SK-N-SH (cell line): Measurements from ENCODE around the gene USP32. TPM values are rescaled to one million over a fixed set of nuclear protein-coding genes. Genes with fewer than 3 reads are reported as not detected.

Experiments used
- CTCF ChIA-PET: fragments of 300-600, 350-600 bp; formaldehyde crosslinking; extraction: SDS; loops from one replicate; lab custom pipeline; 2021; lab: Yijun Ruan, JAX
- POLR2A ChIA-PET: fragments of 350-600 bp; sonication (Branson Sonifier 250); formaldehyde crosslinking; extraction: SDS; loops from one replicate; lab custom pipeline; 2020; ENCODE audit warnings: antibody characterized with exemption, inconsistent platforms; lab: Yijun Ruan, JAX
- DNase-seq: peaks from one replicate; pipeline ENCODE4 v3.0.0; 2012
- H2AFZ ChIP-seq: fragments of 200-600 bp; sonication (generic); 2 replicates; pipeline ENCODE4 v1.8.1; 2016; ENCODE audit warnings: antibody characterized with exemption, mild to moderate bottlenecking, low read depth
- H3F3A ChIP-seq: fragments of 200-600 bp; sonication (generic); replicated peaks from 2 replicates; pipeline ENCODE3; 2016; ENCODE audit warnings: antibody characterized with exemption, mild to moderate bottlenecking; ENCODE audit not compliant: insufficient read depth
- H3K27ac ChIP-seq, 2 experiments: fragments of 200-500 bp in 1 of 2; fragments of 200-600 bp in 1 of 2; sonication (Bioruptor generic) in 1 of 2; sonication (generic), shearing (Covaris generic) in 1 of 2; 2 replicates each; pipeline versions ENCODE4 v1.5.1 to v1.6.1; 2014 to 2016; ENCODE audit warnings: low read depth in 2 of 2, inconsistent platforms in 1 of 2, low read length in 1 of 2, mild to moderate bottlenecking in 1 of 2, mixed read lengths in 1 of 2
- H3K27me3 ChIP-seq: fragments of 200-600 bp; sonication (generic), shearing (Covaris generic); 2 replicates; pipeline ENCODE4 v1.6.1; 2016; ENCODE audit warnings: mixed run types; ENCODE audit not compliant: insufficient read depth
- H3K36me3 ChIP-seq, 2 experiments: fragments of 200-500 bp in 1 of 2; fragments of 200-600 bp in 1 of 2; sonication (Bioruptor generic) in 1 of 2; sonication (generic) in 1 of 2; replicated peaks in 1 of 2; 2 replicates each; pipeline versions ENCODE3 to v1.5.1; 2014 to 2016; ENCODE audit warnings: low read length in 1 of 2, mild to moderate bottlenecking in 1 of 2; ENCODE audit not compliant: insufficient read depth in 2 of 2, control insufficient read depth in 1 of 2
- H3K4me1 ChIP-seq, 2 experiments: fragments of 200-500 bp in 1 of 2; fragments of 200-600 bp in 1 of 2; sonication (Bioruptor generic) in 1 of 2; sonication (generic), shearing (Covaris generic) in 1 of 2; 2 replicates each; pipeline versions ENCODE4 v1.5.1 to v1.6.1; 2014 to 2016; ENCODE audit warnings: low read depth in 1 of 2, low read length in 1 of 2, mixed run types in 1 of 2; ENCODE audit not compliant: insufficient read depth in 2 of 2, control insufficient read depth in 1 of 2
- H3K4me2 ChIP-seq: fragments of 200-600 bp; sonication (generic), shearing (Covaris generic); 2 replicates; pipeline ENCODE4 v1.6.1; 2017; ENCODE audit warnings: mixed run types
- H3K4me3 ChIP-seq, 2 experiments: fragments of 200-500 bp in 1 of 2; fragments of 200-600 bp in 1 of 2; sonication (Bioruptor generic) in 1 of 2; sonication (generic), shearing (Covaris generic) in 1 of 2; 2 replicates each; pipeline versions ENCODE4 v1.5.1 to v1.8.1; 2014 to 2016; ENCODE audit warnings: low read depth in 2 of 2, inconsistent platforms in 1 of 2, low read length in 1 of 2, mild to moderate bottlenecking in 1 of 2, mixed read lengths in 1 of 2, moderate library complexity in 1 of 2
- H3K79me2 ChIP-seq: fragments of 200-600 bp; sonication (generic); 2 replicates; pipeline ENCODE4 v1.8.1; 2017; ENCODE audit warnings: mild to moderate bottlenecking; ENCODE audit not compliant: insufficient read depth
- H3K9ac ChIP-seq: fragments of 200-600 bp; sonication (generic); 2 replicates; pipeline ENCODE4 v1.6.1; 2017; ENCODE audit warnings: mixed run types
- H3K9me2 ChIP-seq: fragments of 200-600 bp; sonication (generic); 2 replicates; pipeline ENCODE4 v1.6.1; 2017; ENCODE audit warnings: mixed run types
- H3K9me3 ChIP-seq: fragments of 200-600 bp; sonication (generic); 2 replicates; pipeline ENCODE4 v1.6.1; 2017; ENCODE audit warnings: mixed run types, mild to moderate bottlenecking, moderate library complexity
- H4K20me1 ChIP-seq: fragments of 200-600 bp; sonication (generic); 2 replicates; pipeline ENCODE4 v1.6.1; 2017; ENCODE audit warnings: mild to moderate bottlenecking, mixed run types; ENCODE audit not compliant: insufficient read depth
- CHD2 ChIP-seq: fragments of 150-350 bp; IDR thresholded peaks from 2 replicates; pipeline ENCODE4 v1.6.1; 2018; ENCODE audit warnings: low read length; ENCODE audit not compliant: partially characterized antibody
- EZH2phosphoT487 ChIP-seq: fragments of 200-600 bp; sonication (generic); IDR thresholded peaks from 2 replicates; pipeline ENCODE4 v1.6.1; 2017; ENCODE audit warnings: low read depth, mixed run types, mild to moderate bottlenecking, antibody characterized with exemption, moderate library complexity, borderline replicate concordance
- FOSL2 ChIP-seq: IDR thresholded peaks from 2 replicates; pipeline ENCODE4 v1.4.0; 2012; ENCODE audit warnings: low read depth, mild to moderate bottlenecking, moderate library complexity, borderline replicate concordance
- FOXJ3 ChIP-seq: sonication (generic); formaldehyde crosslinking; IDR thresholded peaks from 2 replicates; pipeline ENCODE4 v1.5.1; 2020; ENCODE audit warnings: mild to moderate bottlenecking, missing genetic modification reagents
- FOXM1 ChIP-seq: IDR thresholded peaks from 2 replicates; pipeline ENCODE4 v1.4.0; 2012; ENCODE audit warnings: low read depth, mild to moderate bottlenecking
- GABPA ChIP-seq: IDR thresholded peaks from 2 replicates; pipeline ENCODE4 v1.4.0; 2012; ENCODE audit warnings: low read depth, mild to moderate bottlenecking
- MEF2A ChIP-seq: IDR thresholded peaks from 2 replicates; pipeline ENCODE4 v1.4.0; 2012; ENCODE audit warnings: low read depth, borderline replicate concordance
- NFIC ChIP-seq: IDR thresholded peaks from 2 replicates; pipeline ENCODE4 v1.4.0; 2012; ENCODE audit warnings: borderline replicate concordance
- NRF1 ChIP-seq: IDR thresholded peaks from 2 replicates; pipeline ENCODE4 v1.6.1; 2012; ENCODE audit warnings: low read depth, mild to moderate bottlenecking, low read length
- REST ChIP-seq: IDR thresholded peaks from 2 replicates; pipeline ENCODE4 v1.6.1; 2012; ENCODE audit warnings: mild to moderate bottlenecking, low read depth, low read length, moderate library complexity
- TAF1 ChIP-seq: IDR thresholded peaks from 2 replicates; pipeline ENCODE4 v1.6.1; 2012; ENCODE audit warnings: low read depth, mild to moderate bottlenecking, low read length, moderate library complexity, borderline replicate concordance
- TCF12 ChIP-seq: IDR thresholded peaks from 2 replicates; pipeline ENCODE4 v1.4.0; 2012
- TEAD4 ChIP-seq: IDR thresholded peaks from 2 replicates; pipeline ENCODE4 v1.4.0; 2012; ENCODE audit warnings: mild to moderate bottlenecking, borderline replicate concordance; ENCODE audit not compliant: insufficient read depth
- WGBS: methylation state at CpG from one replicate; pipeline ENCODE4 v1.1.6; 2017; ENCODE audit warnings: low lambda C conversion rate; 5-methylcytosine and 5-hydroxymethylcytosine counted together
- polyA plus RNA-seq, 3 experiments: library from polyadenylated mRNA; depleted of rRNA; stranded (reverse); fragments of >200 nt; gene quantifications; 2 replicates each; pipeline ENCODE4 v1.2.3, GENCODE V29; 2012
- TF ChIP-seq, protein P1 (sequence below): IDR thresholded peaks from 2 replicates; pipeline ENCODE4 v1.4.0; 2012; ENCODE audit warnings: low read depth, borderline replicate concordance

Gene USP32
- polyA plus RNA-seq, 1 of the 3 experiments (the other 2 are of a cell fraction), result 25.6 TPM

GRCh38 chr17:60284709-60285108 is 107.2 kb downstream of the USP32 start:
- no peak for TF ChIP-seq TAF1
- TF ChIP-seq EZH2phosphoT487, result no peak
- TF ChIP-seq FOXM1, result no peak
- no peak for TF ChIP-seq FOSL2
- no peak for TF ChIP-seq FOXJ3
- TF ChIP-seq CHD2, result no peak
- no peak for TF ChIP-seq REST
- no peak for TF ChIP-seq MEF2A
- TF ChIP-seq NRF1, result no peak
- TF ChIP-seq, protein P1, sequence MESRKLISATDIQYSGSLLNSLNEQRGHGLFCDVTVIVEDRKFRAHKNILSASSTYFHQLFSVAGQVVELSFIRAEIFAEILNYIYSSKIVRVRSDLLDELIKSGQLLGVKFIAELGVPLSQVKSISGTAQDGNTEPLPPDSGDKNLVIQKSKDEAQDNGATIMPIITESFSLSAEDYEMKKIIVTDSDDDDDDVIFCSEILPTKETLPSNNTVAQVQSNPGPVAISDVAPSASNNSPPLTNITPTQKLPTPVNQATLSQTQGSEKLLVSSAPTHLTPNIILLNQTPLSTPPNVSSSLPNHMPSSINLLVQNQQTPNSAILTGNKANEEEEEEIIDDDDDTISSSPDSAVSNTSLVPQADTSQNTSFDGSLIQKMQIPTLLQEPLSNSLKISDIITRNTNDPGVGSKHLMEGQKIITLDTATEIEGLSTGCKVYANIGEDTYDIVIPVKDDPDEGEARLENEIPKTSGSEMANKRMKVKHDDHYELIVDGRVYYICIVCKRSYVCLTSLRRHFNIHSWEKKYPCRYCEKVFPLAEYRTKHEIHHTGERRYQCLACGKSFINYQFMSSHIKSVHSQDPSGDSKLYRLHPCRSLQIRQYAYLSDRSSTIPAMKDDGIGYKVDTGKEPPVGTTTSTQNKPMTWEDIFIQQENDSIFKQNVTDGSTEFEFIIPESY, result no peak
- TF ChIP-seq GABPA, result no peak
- no peak for TF ChIP-seq TEAD4
- no peak for TF ChIP-seq TCF12
- no peak for TF ChIP-seq NFIC
- ChIA-PET POLR2A (no interaction called here), CTCF (interaction anchor here (1.6 kb wide), 1 partner anchor 10 kb away, joined by 5 read pairs; no protein-coding TSS in a partner anchor)
- no peak for DNase-seq
- 92% methylated on average over 1 of the region's 1 CpG for WGBS
- peaks cover 3% of the 10 kb centered on the region; the same call in 1 of the 2 replicates for H3K79me2 ChIP-seq
- no peak overlapping the region for H2AFZ ChIP-seq
- no peaks in the 10 kb centered on the region for H3K27me3 ChIP-seq
- H3K27ac ChIP-seq, result no peak overlapping the region
- no peak overlapping the region for H3K4me2 ChIP-seq
- no peak overlapping the region for H3K4me3 ChIP-seq
- no peaks in the 10 kb centered on the region for H4K20me1 ChIP-seq
- H3K36me3 ChIP-seq, result peaks cover 18 to 36% of the 10 kb centered on the region in 2 experiments
- H3K9ac ChIP-seq, result no peak overlapping the region
- H3K9me3 ChIP-seq, result no peaks in the 10 kb centered on the region
- H3K4me1 ChIP-seq, result no peaks in the 10 kb centered on the region
- H3F3A ChIP-seq, result peaks cover 7% of the 10 kb centered on the region
- H3K9me2 ChIP-seq, result no peaks in the 10 kb centered on the region
